Activated gamma-delta T cell (primary cell): ENCODE measurements around the gene NT5M.
A peak's percentile ranks its signal among the peaks of the same experiment; 100 is the strongest.

Experiments used
- DNase-seq: peaks from one replicate; lab custom pipeline; 2025; lab: John Stamatoyannopoulos, UW

The NT5M gene

GRCh38 chr17:17355426-17355825, 52.3 kb downstream of the NT5M start:
- no peak for DNase-seq

DNA sequence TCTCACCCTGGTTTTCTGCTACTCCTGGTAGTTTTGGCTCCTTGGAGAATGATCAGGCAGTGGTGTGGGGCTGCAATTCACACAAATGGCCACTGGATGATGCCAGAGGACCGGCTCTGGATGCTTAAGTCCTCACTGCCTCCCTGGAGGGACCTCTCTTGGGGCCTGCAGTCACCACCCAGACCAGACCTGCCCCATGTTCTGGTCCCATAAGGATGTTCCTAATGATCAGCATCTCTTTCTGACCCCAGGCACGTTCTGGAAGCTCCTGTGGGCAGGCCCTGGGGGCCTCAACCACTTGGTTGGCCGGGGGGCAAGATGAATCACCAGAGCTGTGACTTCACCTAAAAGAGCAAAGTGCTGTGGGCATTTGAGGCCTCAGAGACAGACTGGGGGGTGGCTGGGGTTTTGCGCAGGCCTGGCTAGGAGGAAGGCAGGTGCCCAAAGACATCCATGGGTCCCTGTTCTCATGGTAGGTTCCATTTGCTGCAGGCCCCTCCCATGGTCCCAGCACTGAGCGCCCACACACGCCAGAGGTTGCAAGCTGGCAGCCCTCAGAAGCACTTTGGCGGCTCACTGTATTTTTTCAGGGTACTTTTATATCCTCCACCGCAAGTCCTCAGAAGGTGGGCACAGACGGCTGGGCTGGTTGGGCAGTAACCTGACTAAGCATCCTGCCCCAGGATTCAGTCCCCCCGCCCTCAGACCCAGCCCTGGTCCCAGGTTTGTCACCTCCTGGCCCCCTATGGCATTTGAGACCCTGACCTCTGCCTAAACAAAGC, 53.2 kb downstream of the NT5M start:
- no peak for DNase-seq

GRCh38 chr17:17356931-17357270, 53.7 kb downstream of the NT5M start:
- no peak for DNase-seq

GRCh38 chr17:17358060-17358751, 55.0 kb downstream of the NT5M start:
- no peak for DNase-seq

- DNase-seq = no peak
Measured at GRCh38 chr17:17358866-17359265, 55.7 kb downstream of the NT5M start.

DNA sequence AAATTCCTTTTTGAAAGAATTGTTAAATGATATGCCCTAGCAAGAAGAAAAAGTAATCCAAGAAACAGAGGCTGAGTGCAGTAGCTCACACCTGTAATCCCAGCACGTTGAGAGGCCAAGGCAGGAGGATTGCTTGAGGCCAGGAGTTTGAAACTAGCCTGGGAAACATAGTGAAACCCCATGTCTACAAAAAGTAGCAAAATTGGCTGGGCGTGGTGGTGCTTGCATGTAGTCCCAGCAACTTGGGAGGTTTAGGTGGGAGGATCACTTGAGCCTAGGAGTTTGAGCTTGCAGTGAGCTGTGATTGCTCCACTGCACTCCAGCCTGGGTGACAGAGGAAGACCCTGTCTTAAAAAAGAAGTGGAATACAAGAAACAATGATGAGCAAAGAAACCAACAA, 56.1 kb downstream of the NT5M start:
- DNase-seq = no peak

GRCh38 chr17:17360087-17360730, 57.0 kb downstream of the NT5M start:
- DNase-seq = no peak

- DNase-seq = no peak
Measured at GRCh38 chr17:17361543-17361866, 58.3 kb downstream of the NT5M start.

DNA sequence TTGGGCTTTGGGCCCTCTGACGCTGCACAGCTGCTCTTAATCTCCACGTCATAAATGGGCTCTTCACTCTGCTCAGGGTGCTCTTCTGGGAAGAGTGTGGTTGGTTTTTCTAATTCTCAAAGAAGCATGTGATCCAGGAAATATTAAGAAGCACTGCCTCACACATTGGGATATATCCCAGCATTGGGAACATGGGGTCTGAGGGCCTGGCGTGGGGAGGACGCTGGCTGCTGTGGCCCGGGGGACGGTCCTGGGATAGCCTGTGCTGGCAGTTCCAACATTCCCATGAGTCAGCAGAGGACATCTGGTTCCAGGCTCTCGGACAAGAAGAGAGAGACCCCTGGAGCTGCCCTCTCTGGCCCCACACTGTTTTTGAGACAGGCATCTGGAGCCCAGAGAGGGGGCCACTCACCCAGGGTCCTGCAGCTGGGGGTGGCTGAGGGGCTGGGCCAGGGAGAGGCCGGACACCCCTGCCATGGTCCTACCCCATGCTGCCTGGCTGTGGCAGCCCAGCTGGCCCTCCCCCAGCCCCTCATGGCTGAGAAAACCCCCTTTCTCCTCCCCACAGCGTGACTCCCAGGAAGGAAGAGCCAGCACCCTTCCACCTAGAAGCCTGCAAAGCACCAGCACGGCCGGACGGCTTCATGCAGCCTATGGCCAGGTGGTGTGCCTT, 58.8 kb downstream of the NT5M start:
- no peak for DNase-seq

DNA sequence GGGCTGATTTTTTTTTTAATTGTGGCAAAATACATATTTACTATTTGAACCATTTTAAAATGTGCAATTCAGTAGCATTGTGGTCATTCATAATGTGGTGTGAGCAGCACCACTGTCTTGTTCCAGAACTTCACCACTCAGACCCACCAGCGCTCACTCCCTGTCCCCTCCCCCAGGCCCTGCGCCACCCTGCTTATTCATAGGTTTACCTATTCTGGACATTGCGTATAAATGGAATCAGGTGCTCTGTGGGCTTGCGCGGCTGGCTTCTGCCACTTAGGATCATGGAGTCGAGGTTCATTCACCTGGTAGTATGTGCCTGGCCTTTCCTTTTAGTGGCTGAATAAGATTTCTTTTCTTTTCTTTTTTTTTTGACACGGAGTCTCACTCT, 59.4 kb downstream of the NT5M start:
- DNase-seq = no peak

- DNase-seq = peak; percentile 21
Measured at GRCh38 chr17:17363638-17364337, 60.6 kb downstream of the NT5M start.

- no peak for DNase-seq
Measured at GRCh38 chr17:17364338-17364667, 61.1 kb downstream of the NT5M start.

DNA sequence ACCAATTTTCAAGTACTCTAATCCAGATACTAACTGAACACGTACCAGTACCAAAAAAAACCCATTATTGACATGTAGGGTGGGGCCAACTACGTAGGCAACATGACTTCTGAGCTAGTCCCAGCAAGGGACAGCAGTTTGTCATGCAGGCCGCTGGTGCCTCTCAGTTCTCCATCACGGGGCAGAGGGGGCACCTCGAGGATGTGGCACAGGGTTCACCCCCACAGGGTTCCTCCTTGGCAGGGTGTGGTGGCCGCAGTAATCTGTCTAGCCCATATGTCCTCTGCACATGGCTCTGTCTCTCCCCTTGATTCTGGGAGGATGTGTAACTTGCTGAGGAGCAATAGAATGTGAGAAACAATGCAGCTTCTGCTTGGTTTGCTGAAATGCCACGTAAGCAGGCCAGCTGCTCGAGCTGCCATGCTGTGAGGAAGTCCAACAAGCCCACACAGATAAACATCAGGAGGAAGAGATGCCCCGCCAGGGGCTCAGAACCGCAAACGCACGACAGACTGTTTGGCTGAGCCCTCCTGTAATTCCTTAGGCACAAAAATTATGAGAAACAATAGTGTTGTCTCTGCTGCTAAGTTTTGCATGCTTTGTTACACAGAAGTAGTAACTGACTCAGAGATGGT, 62.4 kb downstream of the NT5M start:
- DNase-seq = no peak

DNA sequence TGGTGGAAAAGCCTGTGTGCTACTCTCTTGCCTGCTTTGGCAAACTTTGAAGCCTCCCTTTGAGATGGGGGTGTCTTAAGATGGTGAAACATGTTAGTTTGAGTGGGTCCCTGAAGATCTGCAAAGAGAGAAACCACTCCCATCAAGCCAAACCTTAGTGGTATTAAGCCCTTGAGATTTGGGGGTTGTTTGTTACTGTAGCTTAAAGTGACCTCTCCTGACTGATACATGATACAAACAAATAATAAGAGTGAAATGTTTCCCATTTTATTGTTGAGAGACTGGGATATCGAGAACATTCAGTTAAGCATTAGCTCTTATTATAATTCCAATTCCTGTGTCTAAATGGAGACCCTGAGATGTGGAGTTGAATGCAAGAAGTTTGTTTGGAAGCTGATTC, 63.1 kb downstream of the NT5M start:
- no peak for DNase-seq

- no peak for DNase-seq
Measured at GRCh38 chr17:17366941-17367875, 64.0 kb downstream of the NT5M start.

DNA sequence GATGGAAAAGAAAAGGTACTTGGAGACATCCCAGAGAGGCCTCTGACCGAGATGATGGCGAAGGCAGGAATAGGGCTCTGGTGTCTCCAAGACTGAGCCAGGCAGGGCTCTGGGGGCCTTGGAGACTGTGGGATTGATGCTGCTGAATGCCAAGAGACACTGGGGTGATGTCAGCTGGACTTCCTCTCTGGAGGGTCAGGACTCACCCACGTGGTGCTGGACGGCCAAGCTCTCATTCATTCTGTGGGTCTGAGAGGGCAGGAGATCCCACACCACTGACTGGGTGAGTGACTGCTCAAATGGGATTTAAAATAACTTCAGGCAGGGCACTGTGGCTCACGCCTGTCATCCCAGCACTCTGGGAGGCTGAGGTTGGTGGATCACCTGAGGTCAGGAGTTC, 64.8 kb downstream of the NT5M start:
- DNase-seq = no peak

DNA sequence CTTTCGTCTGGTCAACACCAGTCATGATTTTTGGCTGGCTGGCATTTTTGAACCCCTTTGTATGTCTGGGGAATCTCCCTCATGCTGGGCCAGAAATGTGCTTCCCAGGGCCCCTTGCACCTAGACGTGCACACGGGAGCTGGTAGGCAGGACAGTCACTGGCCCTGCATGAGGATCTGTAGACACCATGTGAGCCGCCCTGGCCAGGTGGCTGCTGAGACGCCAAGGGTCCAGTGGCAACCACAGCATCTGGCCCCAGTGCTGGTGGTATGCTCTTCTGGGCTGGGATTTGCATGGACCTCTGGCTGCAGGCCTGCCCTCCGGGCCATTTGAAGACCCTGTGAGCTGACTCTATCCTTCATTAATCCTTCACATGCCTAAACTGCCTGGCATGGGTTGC, 67.5 kb downstream of the NT5M start:
- DNase-seq = no peak

GRCh38 chr17:17372856-17373520, 69.8 kb downstream of the NT5M start:
- DNase-seq = no peak

GRCh38 chr17:17375841-17376240, 72.7 kb downstream of the NT5M start:
- DNase-seq = no peak

DNA sequence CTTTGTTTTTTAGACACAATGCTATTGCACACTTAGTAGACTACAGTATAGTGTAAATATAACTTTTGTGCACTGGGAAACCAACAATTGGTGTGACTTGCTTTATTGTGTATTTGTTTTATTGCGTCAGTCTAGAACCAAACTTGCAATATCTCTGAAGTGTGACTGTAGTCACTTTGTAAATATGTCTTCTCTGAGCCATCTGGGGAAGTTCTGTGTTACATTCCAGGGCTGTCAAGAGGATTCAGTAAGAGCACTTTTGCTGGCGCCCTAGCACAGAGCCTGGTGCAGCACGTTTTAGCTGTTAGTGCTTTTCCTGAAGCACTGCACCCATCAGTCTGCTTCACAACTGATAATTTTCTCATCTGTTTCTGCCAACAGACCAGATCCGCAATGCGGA, 73.2 kb downstream of the NT5M start:
- DNase-seq = no peak
